ENCODE measurements around the gene MED12. TPM values are rescaled to one million over a fixed set of nuclear protein-coding genes. Genes with fewer than 3 reads are reported as not detected.

The MED12 gene
- total RNA-seq, 2 donors from 2014 or later, result 22.9 to 48.8 TPM

DNA sequence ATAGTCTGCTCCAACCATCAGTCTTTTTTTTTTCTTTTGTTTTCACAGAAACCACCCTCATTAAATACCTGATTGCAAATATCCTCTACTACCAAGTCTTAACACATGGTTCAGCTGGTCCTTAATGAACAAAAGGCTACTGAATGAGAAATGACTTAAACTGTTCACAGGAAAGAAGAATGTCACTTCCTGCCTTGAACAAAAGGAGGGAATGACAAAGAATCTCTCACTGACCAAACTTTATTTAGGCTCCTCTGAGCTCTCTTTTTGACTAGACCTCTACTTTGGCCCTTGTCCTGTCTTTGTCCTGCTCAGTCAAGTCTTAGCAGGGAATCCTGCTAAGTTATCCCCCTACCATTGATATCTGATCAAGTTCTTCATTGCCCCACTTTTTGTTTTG lies 72.9 kb downstream of the MED12 start:
- no peak for DNase-seq (ENCODE audit: low spot score)
- Histone ChIP-seq H3K27me3 (replicated peaks; ENCODE audit: insufficient read depth) (no peaks in the 10 kb centered on the region), H3K9me3 (no peaks in the 10 kb centered on the region), H3K27ac (no peak overlapping the region), H3K36me3 (no peaks in the 10 kb centered on the region), H3K4me1 (ENCODE audit: control insufficient read depth in 1 of 2, low read depth in 2 of 2) (no peaks in the 10 kb centered on the region), H3K4me3 (no peak overlapping the region)
- TF ChIP-seq, protein P1, sequence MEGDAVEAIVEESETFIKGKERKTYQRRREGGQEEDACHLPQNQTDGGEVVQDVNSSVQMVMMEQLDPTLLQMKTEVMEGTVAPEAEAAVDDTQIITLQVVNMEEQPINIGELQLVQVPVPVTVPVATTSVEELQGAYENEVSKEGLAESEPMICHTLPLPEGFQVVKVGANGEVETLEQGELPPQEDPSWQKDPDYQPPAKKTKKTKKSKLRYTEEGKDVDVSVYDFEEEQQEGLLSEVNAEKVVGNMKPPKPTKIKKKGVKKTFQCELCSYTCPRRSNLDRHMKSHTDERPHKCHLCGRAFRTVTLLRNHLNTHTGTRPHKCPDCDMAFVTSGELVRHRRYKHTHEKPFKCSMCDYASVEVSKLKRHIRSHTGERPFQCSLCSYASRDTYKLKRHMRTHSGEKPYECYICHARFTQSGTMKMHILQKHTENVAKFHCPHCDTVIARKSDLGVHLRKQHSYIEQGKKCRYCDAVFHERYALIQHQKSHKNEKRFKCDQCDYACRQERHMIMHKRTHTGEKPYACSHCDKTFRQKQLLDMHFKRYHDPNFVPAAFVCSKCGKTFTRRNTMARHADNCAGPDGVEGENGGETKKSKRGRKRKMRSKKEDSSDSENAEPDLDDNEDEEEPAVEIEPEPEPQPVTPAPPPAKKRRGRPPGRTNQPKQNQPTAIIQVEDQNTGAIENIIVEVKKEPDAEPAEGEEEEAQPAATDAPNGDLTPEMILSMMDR (IDR thresholded peaks at IDR 0.05), result no peak
- no peak for ATAC-seq (ENCODE audit: insufficient number of reproducible peaks, low FRiP score, low read depth)

Other genes starting within 250 kb of the MED12 start
- not detected for gene TEX11, start 209.9 kb upstream of the MED12 start, total RNA-seq
- gene SLC7A3, start 187.5 kb upstream of the MED12 start, total RNA-seq, result not detected
- gene SNX12, start 50.3 kb upstream of the MED12 start, total RNA-seq, result 10 to 100 TPM; 33.9 to 62.1 TPM
- gene FOXO4, start 22.7 kb upstream of the MED12 start, total RNA-seq, result 10 to 100 TPM; 10.9 to 19.2 TPM
- not detected for gene CXorf65, start 11.9 kb upstream of the MED12 start, total RNA-seq
- 10 to 100 TPM in 1 of 2 donors, 1 to 10 TPM in 1; 4.9 to 14.2 TPM for gene IL2RG, start 7.0 kb upstream of the MED12 start, total RNA-seq
- 1 to 10 TPM; 1.1 to 1.8 TPM for gene NLGN3, start 26.2 kb downstream of the MED12 start, total RNA-seq
- not detected for gene GJB1, start 104.6 kb downstream of the MED12 start, total RNA-seq
- gene ZMYM3, start 135.5 kb downstream of the MED12 start, total RNA-seq, result 10 to 100 TPM; 14.7 to 21.9 TPM
- 100 to 1,000 TPM; 168 to 243 TPM for gene NONO, start 165.0 kb downstream of the MED12 start, total RNA-seq
- 10 to 100 TPM; 18.5 to 52.6 TPM for gene ITGB1BP2, start 183.2 kb downstream of the MED12 start, total RNA-seq
- 10 to 100 TPM; 38.0 to 81.0 TPM for gene TAF1, start 247.8 kb downstream of the MED12 start, total RNA-seq